Left cardiac atrium (tissue), 4 donors: Measurements from ENCODE around the gene SLC7A8. TPM values are rescaled to one million over a fixed set of nuclear protein-coding genes. Genes with fewer than 3 reads are reported as not detected.
"Not testable (repeated sequence)": the region's sequence is repeated elsewhere in the genome, so short reads cannot be mapped to it uniquely, and the experiment has no call there.

Source experiments
- ATAC-seq, 2 donors: fragments of 200-7000 bp; cut with Tn5 transposase; one replicate each; pipeline ENCODE4 v1.9.1; 2020; ENCODE audit warnings: mild to moderate bottlenecking in 2 of 2, moderate library complexity in 2 of 2
- DNase-seq: peaks from one replicate; pipeline ENCODE4 v3.0.0-alpha.2; 2020
- intact Hi-C, 2 donors: fragments of 100-400 bp; cut with DNase I; formaldehyde crosslinking; loops; one replicate each; pipeline versions ENCODE4 v1.14.1 to v1.15.1; 2022 to 2023
- long read RNA-seq: library from polyadenylated mRNA; unstranded; transcript quantifications from one replicate; pipeline ENCODE4 v2.0.0, GENCODE V29; 2021
- total RNA-seq, 2 donors: library from RNA; stranded (reverse); fragmentation: NEBNext Ultra II Directional; extraction: Animal tissue kit (Norgen Biotek cat#: 25700); gene quantifications; one replicate each; pipeline ENCODE4 v1.2.1, GENCODE V29; 2021
- donor health status: DM: no; HTN: yes; CAD: no.
- donor health status: DM: no; HTN: yes; CAD: no; lungs with severe emphysema.
- donor health status: DM: yes; HTN: yes; CAD: no.
- donor health status: Dilated cardiomyopathy.

Gene SLC7A8
- total RNA-seq = 10 to 100 TPM in 1 of 2 donors, 1 to 10 TPM in 1; 8.7 to 16.2 TPM
- long read RNA-seq = 0 reads

DNA sequence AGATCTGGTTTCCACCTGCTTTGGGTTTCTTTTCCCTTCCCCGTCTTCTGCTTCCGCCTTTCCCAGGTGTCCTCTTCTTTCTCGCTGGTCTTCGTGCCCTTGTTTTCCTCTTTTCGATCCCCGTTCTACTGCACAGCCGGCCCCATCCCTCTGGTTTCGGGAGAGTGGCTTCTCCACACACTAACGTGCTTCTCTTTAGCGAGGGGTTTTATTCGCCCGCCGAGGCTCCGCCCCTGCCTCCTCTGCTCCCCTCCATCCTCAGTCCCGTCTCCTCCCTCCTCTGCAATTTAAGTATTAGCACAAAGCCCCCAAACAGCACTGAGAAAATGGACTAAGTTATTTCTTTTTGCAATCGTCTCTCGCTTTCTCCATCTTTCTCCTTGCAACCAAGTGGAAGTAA, at the start of gene SLC7A8:
Gene SLC7A8 (minus strand): TSS at position 182 of the 400 bp plus-strand sequence. CDS start 746 bp downstream, outside the sequence.
- peak; percentile 48 for DNase-seq
- intact Hi-C loops = no loop called here
- ATAC-seq = peak; percentile 80 to 91

DNA sequence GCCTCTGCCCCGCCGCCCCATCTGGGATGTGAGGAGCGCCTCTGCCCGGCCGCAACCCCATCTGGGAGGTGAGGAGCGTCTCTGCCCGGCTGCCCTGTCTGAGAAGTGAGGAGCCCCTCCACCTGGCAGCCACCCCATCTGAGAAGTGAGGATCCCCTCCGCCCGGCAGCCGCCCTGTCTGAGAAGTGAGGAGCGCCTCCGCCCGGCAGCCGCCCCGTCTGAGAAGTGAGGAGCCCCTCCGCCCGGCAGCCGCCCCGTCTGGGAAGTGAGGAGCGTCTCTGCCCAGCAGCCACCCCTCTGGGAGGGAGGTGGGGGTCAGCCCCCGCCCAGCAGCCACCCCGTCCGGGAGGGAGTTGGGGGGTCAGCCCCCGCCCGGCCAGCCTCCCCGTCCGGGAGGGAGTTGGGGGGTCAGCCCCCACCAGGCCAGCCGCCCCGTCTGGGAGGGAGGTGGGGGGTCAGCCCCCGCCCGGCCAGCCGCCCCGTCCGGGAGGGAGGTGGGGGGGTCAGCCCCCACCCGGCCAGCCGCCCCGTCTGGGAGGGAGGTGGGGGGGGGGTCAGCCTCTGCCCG, 48.9 kb upstream of the SLC7A8 start:
- ATAC-seq, intact Hi-C loops, DNase-seq: not testable (repeated sequence)

- ATAC-seq (no peak), DNase-seq (no peak)
- intact Hi-C loops = no loop called here
These were observed 45.4 kb upstream of the SLC7A8 start for GRCh38 chr14:23228812-23229211.

- no peak for ATAC-seq
- intact Hi-C loops = no loop called here
These were observed 44.1 kb upstream of the SLC7A8 start for GRCh38 chr14:23227566-23227965.

DNA sequence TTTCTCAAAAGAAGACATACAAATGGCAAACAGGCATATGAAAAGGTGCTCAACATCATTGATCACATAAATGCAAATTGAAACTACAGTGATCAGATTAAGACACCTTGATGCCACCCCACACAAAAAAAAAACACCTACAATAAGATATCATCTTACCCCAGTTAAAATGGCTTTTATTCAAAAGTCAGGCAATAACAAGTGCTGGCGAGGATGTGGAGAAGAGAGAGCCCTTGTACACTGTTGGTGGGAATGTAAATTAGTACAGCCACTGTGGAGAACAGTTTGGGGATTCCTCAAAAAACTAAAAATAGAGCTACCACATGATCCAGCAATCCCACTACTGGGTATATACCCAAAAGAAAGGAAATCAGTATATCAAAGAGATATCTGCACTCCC, 41.5 kb upstream of the SLC7A8 start:
- DNase-seq, ATAC-seq, intact Hi-C loops: not testable (repeated sequence)

More at GRCh38 chr14:23227566-23227965, 44.1 kb upstream of the SLC7A8 start:
- DNase-seq = no peak

DNA sequence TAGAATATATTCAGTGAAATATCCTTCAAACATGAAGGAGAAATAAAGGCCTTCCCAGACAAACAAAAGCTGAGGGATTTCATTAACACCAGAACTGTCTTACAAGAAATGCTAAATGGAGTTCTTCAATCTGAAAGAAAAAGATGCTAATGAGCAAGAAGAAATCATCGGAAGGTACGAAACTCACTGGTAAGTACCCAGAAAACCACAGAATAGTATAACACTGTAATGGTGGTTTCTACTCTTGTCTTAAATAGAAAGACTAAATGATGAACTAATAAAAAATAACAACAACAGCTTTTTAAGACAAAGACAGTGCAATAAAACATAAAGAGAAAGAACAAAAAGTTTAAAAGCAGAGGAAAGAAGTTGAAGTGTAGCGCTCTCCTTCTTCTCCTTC, 35.6 kb upstream of the SLC7A8 start:
- no peak for ATAC-seq
- intact Hi-C loops = no loop called here
- DNase-seq = no peak

DNA sequence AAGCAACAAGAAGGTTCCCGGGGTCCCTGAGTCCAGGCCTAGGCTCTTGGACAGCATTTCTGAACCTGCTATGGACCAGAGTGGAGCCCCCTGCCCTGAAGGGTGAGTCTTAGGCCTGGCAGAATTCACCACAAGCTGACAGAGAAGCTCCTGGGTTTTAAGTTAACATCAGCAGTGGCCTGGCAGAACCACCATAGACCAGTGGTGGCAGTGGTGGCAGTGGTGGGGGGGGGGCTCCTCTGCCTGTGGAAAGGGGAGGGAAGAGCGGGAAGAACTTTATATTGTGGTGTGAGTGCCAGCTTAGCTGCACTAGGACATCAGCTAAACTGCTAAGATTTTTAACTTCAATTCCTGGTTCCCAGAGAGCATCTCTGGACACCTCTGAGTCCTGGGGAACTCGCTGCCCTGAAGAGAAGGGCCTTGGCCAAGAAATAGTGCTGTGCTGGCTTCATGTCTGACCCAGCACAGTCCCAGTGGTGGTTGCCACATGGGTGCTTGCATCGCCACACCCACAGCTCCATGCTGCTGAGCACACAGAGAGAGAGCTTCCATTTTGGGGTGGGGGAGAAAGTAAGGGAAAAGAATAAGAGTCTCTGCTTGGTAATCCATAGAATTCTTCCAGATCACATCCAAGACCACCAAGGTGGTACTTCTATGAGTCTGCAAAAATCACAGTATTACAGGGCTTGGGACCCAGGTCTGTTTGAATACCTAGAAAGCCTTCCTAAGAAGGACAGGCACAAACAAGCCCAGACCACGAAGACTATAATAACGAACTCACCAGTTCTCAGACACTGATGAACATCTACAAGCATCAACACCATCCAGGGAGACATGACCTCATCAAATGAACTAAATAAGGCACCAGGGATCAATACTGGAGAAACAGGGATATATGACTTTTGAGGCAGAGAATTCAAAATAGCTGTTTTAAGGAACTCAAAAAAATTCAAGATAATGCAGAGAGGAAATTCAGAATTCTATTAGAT, 33.9 kb upstream of the SLC7A8 start:
- DNase-seq (no peak), ATAC-seq (no peak)
- intact Hi-C loops = no loop called here

DNA sequence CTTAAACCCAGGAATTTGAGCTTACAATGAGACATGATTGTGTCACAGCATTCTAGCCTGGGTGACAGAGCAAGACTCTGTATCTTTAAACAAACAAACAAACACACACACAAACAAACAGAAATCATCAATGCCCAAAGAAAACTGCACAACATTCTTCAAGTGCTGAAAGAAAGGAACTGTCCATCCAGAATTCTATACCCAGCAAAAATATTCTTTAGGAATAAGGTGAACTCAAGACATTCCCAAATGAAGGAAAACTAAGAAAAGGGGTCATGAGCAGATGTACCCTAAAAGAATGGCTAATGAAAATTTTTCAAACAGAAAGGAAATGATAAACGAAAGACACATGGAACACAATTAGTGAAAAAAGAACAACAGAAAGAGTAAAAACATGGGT, 32.0 kb upstream of the SLC7A8 start:
- intact Hi-C loops = no loop called here

GRCh38 chr14:23209651-23210423, 26.4 kb upstream of the SLC7A8 start:
- no peak for ATAC-seq

More for the DNA sequence above, 32.0 kb upstream of the SLC7A8 start:
- no peak for DNase-seq
- no peak for ATAC-seq

GRCh38 chr14:23208324-23208723, 24.9 kb upstream of the SLC7A8 start:
- intact Hi-C loops = no loop called here
- ATAC-seq (no peak), DNase-seq (no peak)

More at GRCh38 chr14:23209651-23210423, 26.4 kb upstream of the SLC7A8 start:
- no peak for DNase-seq
- intact Hi-C loops = no loop called here

DNA sequence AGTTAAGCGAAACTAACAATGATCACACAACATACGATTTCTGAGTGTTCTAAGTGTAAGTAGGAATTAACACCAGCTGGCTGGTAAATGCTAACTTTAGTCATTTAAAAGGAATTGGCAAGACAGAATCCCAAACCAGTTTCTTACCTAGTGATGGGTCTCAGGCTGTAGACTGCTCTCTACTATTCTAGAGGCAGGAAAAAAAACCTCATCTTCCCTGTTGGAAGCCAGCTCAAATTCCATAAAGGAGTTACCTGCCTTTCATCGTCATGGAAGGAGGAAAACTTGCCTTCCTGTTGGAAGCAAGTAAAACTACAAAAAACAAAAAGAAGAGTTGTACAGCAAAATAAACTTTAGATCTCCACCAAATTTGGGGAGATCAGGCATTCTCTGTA, 23.7 kb upstream of the SLC7A8 start:
- DNase-seq (no peak), ATAC-seq (no peak)
- intact Hi-C loops = no loop called here

DNA sequence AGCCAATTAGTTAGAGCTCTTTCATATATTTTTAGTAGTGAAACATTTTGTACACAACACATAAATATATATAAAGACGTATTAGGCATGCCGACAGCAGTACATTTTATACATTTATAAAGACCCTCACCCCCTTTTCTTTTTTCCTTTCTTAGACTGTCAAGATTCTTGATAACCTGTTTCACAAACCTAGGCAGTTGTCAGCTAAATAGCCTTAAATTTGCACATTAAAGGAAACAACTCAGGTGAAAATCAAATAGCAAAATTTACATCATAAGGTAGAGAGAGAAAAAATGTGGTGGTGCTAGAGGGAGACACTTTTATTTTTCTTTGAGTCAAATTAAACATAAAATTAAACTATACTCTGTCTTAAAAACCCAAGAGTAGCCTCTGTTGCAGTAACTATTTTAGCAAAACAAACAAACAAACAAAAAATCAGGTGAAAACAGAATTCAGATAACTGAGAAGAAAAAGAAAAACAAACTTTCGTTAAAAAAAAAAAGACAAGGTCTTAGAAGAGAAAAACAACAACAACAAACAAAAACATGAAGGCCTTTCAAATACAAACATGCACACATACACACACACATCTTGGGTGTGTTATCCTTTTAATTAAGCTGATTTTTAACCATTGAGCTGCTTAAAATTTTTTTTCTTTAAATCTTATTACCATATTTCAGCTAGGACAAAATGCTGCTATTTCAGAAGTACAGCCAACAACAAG, 23.1 kb upstream of the SLC7A8 start:
- ATAC-seq (no peak), DNase-seq (no peak)
- intact Hi-C loops = no loop called here

DNA sequence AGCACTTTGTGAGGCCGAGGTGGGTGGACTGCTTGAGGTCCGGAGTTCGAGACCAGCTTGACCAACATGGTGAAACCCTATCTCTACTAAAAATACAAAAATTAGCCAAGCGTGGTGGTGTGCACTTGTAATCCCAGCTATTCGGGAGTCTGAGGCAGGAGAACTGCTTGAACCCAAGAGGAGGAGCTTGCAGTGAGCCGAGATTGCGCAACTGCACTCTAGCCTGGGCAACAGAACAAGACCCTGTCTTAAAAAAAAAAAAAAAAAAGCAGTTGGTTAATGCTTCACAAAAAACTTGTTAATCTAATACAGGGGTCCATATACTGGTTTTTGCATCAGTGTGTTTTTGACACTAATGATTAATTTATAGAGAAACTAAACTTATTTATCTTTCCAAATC, 18.5 kb upstream of the SLC7A8 start:
- ATAC-seq (no peak), DNase-seq (no peak)
- intact Hi-C loops = no loop called here

- DNase-seq, ATAC-seq, intact Hi-C loops: not testable (repeated sequence)
These were observed 15.7 kb upstream of the SLC7A8 start for GRCh38 chr14:23199141-23199540.

GRCh38 chr14:23196487-23196886, 13.0 kb upstream of the SLC7A8 start:
- DNase-seq, ATAC-seq, intact Hi-C loops: not testable (repeated sequence)

DNA sequence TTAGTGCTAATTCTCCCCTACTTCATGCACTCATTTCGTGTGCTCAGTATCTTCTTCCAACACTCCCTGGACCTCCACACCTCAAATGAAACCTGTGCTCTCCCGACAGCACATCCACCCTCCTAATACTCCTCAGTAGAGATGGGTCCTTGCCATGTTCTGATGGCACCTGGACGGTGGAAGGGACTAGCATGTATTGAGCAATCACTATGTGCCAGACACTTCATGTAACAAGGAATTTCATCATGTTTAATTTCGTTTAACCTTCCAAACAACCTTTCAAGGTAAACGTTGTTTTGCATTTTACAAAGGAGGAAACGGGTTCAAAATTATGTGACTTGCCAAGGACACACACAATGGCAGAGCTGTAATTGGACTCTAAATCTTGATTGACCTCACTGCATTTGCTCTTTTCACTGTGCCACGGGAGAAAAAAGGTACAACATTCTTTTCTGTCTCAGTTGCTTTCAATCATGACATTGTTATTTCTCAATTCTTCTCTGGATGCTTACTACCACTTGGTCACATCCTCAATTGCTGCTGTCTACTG, 12.2 kb upstream of the SLC7A8 start:
- no peak for ATAC-seq
- no peak for DNase-seq
- intact Hi-C loops = no loop called here

DNA sequence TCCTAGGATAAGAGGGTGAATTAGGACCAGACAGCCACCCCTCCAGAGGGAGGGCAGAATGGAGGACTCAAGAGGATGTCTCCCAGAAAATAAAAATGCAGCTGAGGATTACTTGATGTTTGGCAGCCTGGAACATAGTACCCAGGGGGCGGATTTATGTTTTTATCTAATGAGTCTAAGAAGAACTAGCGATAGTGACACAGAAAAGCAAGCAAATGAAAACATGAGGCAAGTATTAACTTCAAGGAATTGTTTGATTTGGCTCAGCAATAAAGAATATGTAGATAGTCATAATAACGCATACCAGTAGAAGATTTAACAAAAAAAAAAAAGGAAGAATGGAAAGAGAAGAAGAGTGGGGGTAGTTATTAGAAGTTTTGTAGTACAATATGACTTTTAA, 10.0 kb upstream of the SLC7A8 start:
- no peak for ATAC-seq
- intact Hi-C loops = no loop called here
- no peak for DNase-seq

- DNase-seq (no peak), ATAC-seq (no peak)
- intact Hi-C loops = loop anchor here (1.0 to 2.0 kb wide), 2 partner anchors 67 to 68 kb away; no protein-coding TSS in a partner anchor
These were observed 4.5 kb upstream of the SLC7A8 start for GRCh38 chr14:23187925-23188324.
